CD8-positive, alpha-beta memory T cell (primary cell): ENCODE measurements around the gene LPCAT1. TPM values are rescaled to one million over a fixed set of nuclear protein-coding genes. Genes with fewer than 3 reads are reported as not detected.
"Not testable (repeated sequence)": the region's sequence is repeated elsewhere in the genome, so short reads cannot be mapped to it uniquely, and the experiment has no call there.

Experiments
- CTCF ChIA-PET: fragments of 350-600 bp; sonication (Branson Sonifier 250); formaldehyde crosslinking; loops from one replicate; lab custom pipeline; 2021; ENCODE audit warnings: antibody characterized with exemption; lab: Charles Lee
- POLR2A ChIA-PET: fragments of 350-600 bp; sonication (Branson Sonifier 250); formaldehyde crosslinking; loops from one replicate; lab custom pipeline; 2021; ENCODE audit warnings: antibody characterized with exemption; lab: Charles Lee
- DNase-seq, 5 donors: peaks; one replicate each; pipeline versions ENCODE4 v3.0.0 to v3.0.0-alpha.2; 2020 to 2022; ENCODE audit warnings: mixed read lengths in 1 of 5
- H3K27ac ChIP-seq: one replicate; pipeline ENCODE4 v1.7.0; 2013; ENCODE audit warnings: low read depth, mild to moderate bottlenecking, low read length, moderate library complexity
- H3K27me3 ChIP-seq: 2 replicates; pipeline ENCODE4 v1.7.0; 2013; ENCODE audit warnings: low read length, mild to moderate bottlenecking; ENCODE audit not compliant: insufficient read depth, poor library complexity, severe bottlenecking
- H3K36me3 ChIP-seq: 2 replicates; pipeline ENCODE4 v1.7.0; 2013; ENCODE audit warnings: mild to moderate bottlenecking, low read length, moderate library complexity; ENCODE audit not compliant: insufficient read depth
- H3K4me1 ChIP-seq: 2 replicates; pipeline ENCODE4 v1.7.0; 2013; ENCODE audit warnings: mild to moderate bottlenecking, low read length, moderate library complexity; ENCODE audit not compliant: insufficient read depth
- H3K4me3 ChIP-seq: 2 replicates; pipeline ENCODE4 v1.7.0; 2013; ENCODE audit warnings: mild to moderate bottlenecking, low read length
- H3K9me3 ChIP-seq: 2 replicates; pipeline ENCODE4 v1.7.0; 2013; ENCODE audit warnings: mild to moderate bottlenecking, low read length
- H3K27ac Mint-ChIP-seq, 8 donors: one replicate each; pipeline ENCODE4 v1.8.0; 2020 to 2021; ENCODE audit warnings: mixed read lengths in 8 of 8, mild to moderate bottlenecking in 6 of 8, inconsistent platforms in 3 of 8, moderate library complexity in 3 of 8
- H3K27me3 Mint-ChIP-seq, 2 donors: one replicate each; pipeline ENCODE4 v1.8.0; 2020 to 2021; ENCODE audit warnings: mixed read lengths in 2 of 2, mild to moderate bottlenecking in 1 of 2, moderate library complexity in 1 of 2
- H3K36me3 Mint-ChIP-seq, 3 donors: one replicate each; pipeline ENCODE4 v1.8.0; 2020 to 2021; ENCODE audit warnings: mixed read lengths in 3 of 3, inconsistent platforms in 1 of 3, mild to moderate bottlenecking in 1 of 3
- H3K4me1 Mint-ChIP-seq, 3 donors: one replicate each; pipeline ENCODE4 v1.8.0; 2020 to 2021; ENCODE audit warnings: mixed read lengths in 3 of 3, inconsistent platforms in 1 of 3, mild to moderate bottlenecking in 1 of 3
- H3K4me3 Mint-ChIP-seq, 7 donors: one replicate each; pipeline ENCODE4 v1.8.0; 2020 to 2021; ENCODE audit warnings: mixed read lengths in 7 of 7, mild to moderate bottlenecking in 6 of 7, moderate library complexity in 4 of 7, inconsistent platforms in 2 of 7
- H3K9me3 Mint-ChIP-seq, 5 donors: one replicate each; pipeline ENCODE4 v1.8.0; 2020 to 2022; ENCODE audit warnings: mixed read lengths in 5 of 5, mild to moderate bottlenecking in 3 of 5, moderate library complexity in 2 of 5, inconsistent platforms in 1 of 5
- polyA plus RNA-seq: library from polyadenylated mRNA; unstranded; fragments of 300-500 nt; fragmentation: Illumina TruSeq; gene quantifications from one replicate; pipeline ENCODE4 v1.2.3, GENCODE V29; 2021
- total RNA-seq, 2 experiments: library from RNA; stranded (reverse); gene quantifications; one replicate each; pipeline ENCODE4 v1.2.3, GENCODE V29; 2021

The LPCAT1 gene
- total and polyA plus RNA-seq, 3 experiments from 2014 or later = 92.5 to 101 (median 95.9) TPM

- H3K36me3 ChIP-seq = peaks cover 5% of the 10 kb centered on the region
- no peak for DNase-seq
- H3K27ac Mint-ChIP-seq = peak overlapping the region; percentile 82 to 97 (median 95)
- ChIA-PET POLR2A (no interaction called here), CTCF (interaction anchor here (1.0 kb wide), 1 partner anchor 15 kb away, joined by 3 read pairs; no protein-coding TSS in a partner anchor)
- peaks cover 65 to 84% (median 74%) of the 10 kb centered on the region in 3 donors for H3K4me1 Mint-ChIP-seq
- peak overlapping the region; percentile 74 to 89 (median 84) for H3K4me3 Mint-ChIP-seq
- no peak overlapping the region for H3K27ac ChIP-seq
- peaks cover 69% of the 10 kb centered on the region for H3K4me1 ChIP-seq
- H3K4me3 ChIP-seq = no peak overlapping the region
- no peaks in the 10 kb centered on the region for H3K27me3 ChIP-seq
- H3K9me3 ChIP-seq = no peaks in the 10 kb centered on the region
- no peaks in the 10 kb centered on the region for H3K9me3 Mint-ChIP-seq
- peaks cover 0 to 2% of the 10 kb centered on the region in 2 donors for H3K27me3 Mint-ChIP-seq
- H3K36me3 Mint-ChIP-seq = peaks cover 3 to 58% (median 4%) of the 10 kb centered on the region in 3 donors
These were observed 4.0 kb downstream of the LPCAT1 start for GRCh38 chr5:1519631-1520210.

- Mint-ChIP-seq H3K4me1 (peaks cover 77 to 97% (median 82%) of the 10 kb centered on the region in 3 donors), H3K36me3 (peaks cover 3 to 67% (median 4%) of the 10 kb centered on the region in 3 donors), H3K27me3 (peaks cover 0 to 2% of the 10 kb centered on the region in 2 donors), H3K4me3 (peak overlapping the region in 6 of 7 donors; percentile 74 to 89 (median 84)), H3K27ac (peak overlapping the region; percentile 63 to 97 (median 95)), H3K9me3 (no peaks in the 10 kb centered on the region)
- no peaks in the 10 kb centered on the region for H3K27me3 ChIP-seq
- no peaks in the 10 kb centered on the region for H3K9me3 ChIP-seq
- H3K4me3 ChIP-seq = no peak overlapping the region
- H3K36me3 ChIP-seq = peaks cover 5% of the 10 kb centered on the region
- peak in 1 of 5 donors; percentile 45 for DNase-seq
- peak overlapping the region; percentile 26 for H3K27ac ChIP-seq
- ChIA-PET CTCF (no interaction called here), POLR2A (interaction anchor here (0.6 to 1.3 kb wide), 2 partner anchors 11 to 30 kb away, joined by 5 to 6 read pairs; no protein-coding TSS in a partner anchor)
- H3K4me1 ChIP-seq = peaks cover 65% of the 10 kb centered on the region
These were observed 5.9 kb downstream of the LPCAT1 start for GRCh38 chr5:1517838-1518237.

GRCh38 chr5:1516615-1517601, 6.9 kb downstream of the LPCAT1 start:
- CTCF ChIA-PET = no interaction called here
- peaks cover 0 to 2% of the 10 kb centered on the region in 2 donors for H3K27me3 Mint-ChIP-seq
- peaks cover 5% of the 10 kb centered on the region for H3K36me3 ChIP-seq
- no peaks in the 10 kb centered on the region for H3K9me3 ChIP-seq
- H3K4me3 ChIP-seq = no peak overlapping the region
- peak in 2 of 5 donors; percentile 1 to 42 for DNase-seq
- peak overlapping the region; percentile 53 to 90 (median 70) for H3K4me3 Mint-ChIP-seq
- no peaks in the 10 kb centered on the region for H3K27me3 ChIP-seq
- H3K36me3 Mint-ChIP-seq = peaks cover 0 to 70% (median 4%) of the 10 kb centered on the region in 3 donors
- H3K4me1 ChIP-seq = peaks cover 58% of the 10 kb centered on the region
- peaks cover 75 to 95% (median 81%) of the 10 kb centered on the region in 3 donors for H3K4me1 Mint-ChIP-seq
- POLR2A ChIA-PET = interaction anchor here (1.2 kb wide), 1 partner anchor 13 kb away, joined by 5 read pairs; no protein-coding TSS in a partner anchor
- H3K27ac Mint-ChIP-seq = peak overlapping the region; percentile 70 to 96 (median 91)
- H3K9me3 Mint-ChIP-seq = no peaks in the 10 kb centered on the region
- no peak overlapping the region for H3K27ac ChIP-seq

- POLR2A ChIA-PET = interaction anchor here (1.2 kb wide), 1 partner anchor 13 kb away, joined by 5 read pairs; no protein-coding TSS in a partner anchor
- H3K27me3 ChIP-seq = no peaks in the 10 kb centered on the region
- no peak overlapping the region for H3K27ac ChIP-seq
- Mint-ChIP-seq H3K9me3 (no peaks in the 10 kb centered on the region), H3K27me3 (peaks cover 0 to 2% of the 10 kb centered on the region in 2 donors), H3K4me1 (peaks cover 70 to 93% (median 77%) of the 10 kb centered on the region in 3 donors), H3K36me3 (peaks cover 0 to 69% (median 6%) of the 10 kb centered on the region in 3 donors), H3K27ac (peak overlapping the region; percentile 70 to 96 (median 92)), H3K4me3 (peak overlapping the region; percentile 53 to 90 (median 70))
- H3K36me3 ChIP-seq = peaks cover 8% of the 10 kb centered on the region
- no peak overlapping the region for H3K4me3 ChIP-seq
- DNase-seq = peak in 2 of 5 donors; percentile 1 to 41
- CTCF ChIA-PET = no interaction called here
- H3K4me1 ChIP-seq = peaks cover 50% of the 10 kb centered on the region
- H3K9me3 ChIP-seq = no peaks in the 10 kb centered on the region
These were observed 7.7 kb downstream of the LPCAT1 start for GRCh38 chr5:1515921-1516571.

GRCh38 chr5:1515311-1515920, 8.3 kb downstream of the LPCAT1 start:
- Mint-ChIP-seq H3K27me3 (peaks cover 0 to 2% of the 10 kb centered on the region in 2 donors), H3K36me3 (peaks cover 0 to 72% (median 6%) of the 10 kb centered on the region in 3 donors), H3K4me1 (peaks cover 68 to 90% (median 74%) of the 10 kb centered on the region in 3 donors), H3K9me3 (no peaks in the 10 kb centered on the region), H3K27ac (peak overlapping the region; percentile 70 to 96 (median 92)), H3K4me3 (peak overlapping the region; percentile 52 to 90 (median 70))
- ChIA-PET POLR2A (no interaction called here), CTCF (no interaction called here)
- Histone ChIP-seq H3K4me3 (no peak overlapping the region), H3K9me3 (no peaks in the 10 kb centered on the region), H3K27me3 (no peaks in the 10 kb centered on the region), H3K4me1 (peaks cover 49% of the 10 kb centered on the region), H3K27ac (no peak overlapping the region), H3K36me3 (peaks cover 9% of the 10 kb centered on the region)
- DNase-seq = peak in 3 of 5 donors; percentile 1 to 51 (median 25)

GRCh38 chr5:1514819-1515310, 8.9 kb downstream of the LPCAT1 start:
- DNase-seq = peak in 2 of 5 donors; percentile 0 to 43
- POLR2A ChIA-PET, H3K4me3 ChIP-seq, H3K9me3 ChIP-seq, H3K36me3 ChIP-seq, H3K27me3 Mint-ChIP-seq, CTCF ChIA-PET, H3K27ac ChIP-seq, H3K9me3 Mint-ChIP-seq, H3K27me3 ChIP-seq: not testable (repeated sequence)
- Mint-ChIP-seq H3K27ac (peak overlapping the region in 7 of 8 donors; percentile 45 to 96 (median 94)), H3K4me1 (peaks cover 68 to 90% (median 75%) of the 10 kb centered on the region in 3 donors), H3K36me3 (peaks cover 0 to 73% (median 8%) of the 10 kb centered on the region in 3 donors), H3K4me3 (peak overlapping the region; percentile 52 to 90 (median 70))
- peaks cover 44% of the 10 kb centered on the region for H3K4me1 ChIP-seq
